LNCaP clone FGC (cell line): Measurements from ENCODE around the gene RASSF5.

Source experiments
- DNase-seq: peaks from one replicate; pipeline ENCODE4 v3.0.0-alpha.2; 2011; ENCODE audit warnings: low read depth
- H3K4me3 ChIP-seq: 2 replicates; pipeline ENCODE4 v1.5.1; 2011; ENCODE audit warnings: mild to moderate bottlenecking, low read depth, low read length, control low read depth
- CTCF ChIP-seq: IDR thresholded peaks from 2 replicates; pipeline ENCODE4 v1.5.1; 2012; ENCODE audit warnings: mild to moderate bottlenecking; ENCODE audit not compliant: control insufficient read depth, insufficient read depth; ENCODE audit errors: extremely low read depth

RASSF5 gene

GRCh38 chr1:206521127-206521526 lies 13.8 kb downstream of the RASSF5 start:
- no peak for TF ChIP-seq CTCF
- peak; percentile 99 for DNase-seq

GRCh38 chr1:206521694-206522402 lies 14.5 kb downstream of the RASSF5 start:
- H3K4me3 ChIP-seq: no peak overlapping the region
- no peak for TF ChIP-seq CTCF
- DNase-seq: no peak

More at GRCh38 chr1:206521127-206521526, 13.8 kb downstream of the RASSF5 start:
- H3K4me3 ChIP-seq: peak overlapping the region; percentile 19; the same call in 1 of the 2 replicates

GRCh38 chr1:206524739-206525364 lies 17.5 kb downstream of the RASSF5 start:
- H3K4me3 ChIP-seq: no peak overlapping the region
- no peak for DNase-seq
- TF ChIP-seq CTCF: no peak

- no peak for TF ChIP-seq CTCF
- no peak for DNase-seq
Measured at GRCh38 chr1:206526064-206526911, 19.0 kb downstream of the RASSF5 start.

GRCh38 chr1:206529425-206529824 lies 22.1 kb downstream of the RASSF5 start:
- DNase-seq: no peak
- TF ChIP-seq CTCF: no peak
- no peak overlapping the region for H3K4me3 ChIP-seq

More at GRCh38 chr1:206526064-206526911, 19.0 kb downstream of the RASSF5 start:
- no peak overlapping the region for H3K4me3 ChIP-seq

GRCh38 chr1:206532368-206532767 lies 25.0 kb downstream of the RASSF5 start:
- TF ChIP-seq CTCF: no peak
- H3K4me3 ChIP-seq: no peak overlapping the region
- DNase-seq: no peak
